BE2C (cell line): ENCODE results near the gene DGKI.

ENCODE experiments used
- DNase-seq: peaks from one replicate; pipeline ENCODE4 v3.0.0-alpha.2; 2020
- H3K27me3 ChIP-seq: fragments of 250-450 bp; sonication (Bioruptor Pico); 2 replicates; pipeline ENCODE4 v1.5.1; 2020; ENCODE audit warnings: mild to moderate bottlenecking
- H3K36me3 ChIP-seq: fragments of 250-450 bp; sonication (Bioruptor Pico); 2 replicates; pipeline ENCODE4 v1.5.1; 2020; ENCODE audit warnings: mild to moderate bottlenecking
- H3K4me1 ChIP-seq: fragments of 250-450 bp; sonication (Bioruptor Pico); 2 replicates; pipeline ENCODE4 v1.5.1; 2020
- H3K4me3 ChIP-seq: 2 replicates; pipeline ENCODE4 v1.5.1; 2011; ENCODE audit warnings: low read depth, low read length
- H3K9me3 ChIP-seq: fragments of 250-450 bp; sonication (Bioruptor Pico); 2 replicates; pipeline ENCODE4 v1.5.1; 2020
- CTCF ChIP-seq: IDR thresholded peaks from 2 replicates; pipeline ENCODE4 v1.5.1; 2012; ENCODE audit warnings: mild to moderate bottlenecking, low read depth, low read length

Gene DGKI

GRCh38 chr7:137869260-137869659 is 22.5 kb upstream of the DGKI start:
- no peak for TF ChIP-seq CTCF
- H3K9me3 ChIP-seq, result no peaks in the 10 kb centered on the region
- H3K27me3 ChIP-seq, result no peaks in the 10 kb centered on the region
- no peaks in the 10 kb centered on the region for H3K36me3 ChIP-seq
- H3K4me3 ChIP-seq, result no peak overlapping the region
- DNase-seq, result no peak
- no peaks in the 10 kb centered on the region for H3K4me1 ChIP-seq

GRCh38 chr7:137867289-137867688 is 20.5 kb upstream of the DGKI start:
- H3K27me3 ChIP-seq, result no peaks in the 10 kb centered on the region
- H3K4me3 ChIP-seq, result no peak overlapping the region
- no peak for DNase-seq
- TF ChIP-seq CTCF, result no peak
- H3K4me1 ChIP-seq, result no peaks in the 10 kb centered on the region
- no peaks in the 10 kb centered on the region for H3K9me3 ChIP-seq
- no peaks in the 10 kb centered on the region for H3K36me3 ChIP-seq

GRCh38 chr7:137865764-137866163 is 19.0 kb upstream of the DGKI start:
- TF ChIP-seq CTCF, result no peak
- Histone ChIP-seq H3K4me3 (no peak overlapping the region), H3K9me3 (no peaks in the 10 kb centered on the region), H3K36me3 (no peaks in the 10 kb centered on the region), H3K4me1 (no peaks in the 10 kb centered on the region), H3K27me3 (no peaks in the 10 kb centered on the region)
- no peak for DNase-seq

GRCh38 chr7:137862964-137863363 is 16.2 kb upstream of the DGKI start:
- Histone ChIP-seq H3K4me3 (no peak overlapping the region), H3K27me3 (no peaks in the 10 kb centered on the region), H3K4me1 (no peaks in the 10 kb centered on the region), H3K36me3 (no peaks in the 10 kb centered on the region), H3K9me3 (no peaks in the 10 kb centered on the region)
- no peak for TF ChIP-seq CTCF
- no peak for DNase-seq

GRCh38 chr7:137862358-137862757 is 15.6 kb upstream of the DGKI start:
- H3K4me1 ChIP-seq, result no peaks in the 10 kb centered on the region
- no peak overlapping the region for H3K4me3 ChIP-seq
- TF ChIP-seq CTCF, result no peak
- no peaks in the 10 kb centered on the region for H3K36me3 ChIP-seq
- no peaks in the 10 kb centered on the region for H3K9me3 ChIP-seq
- no peaks in the 10 kb centered on the region for H3K27me3 ChIP-seq
- DNase-seq, result no peak

- DNase-seq, result no peak
- Histone ChIP-seq H3K9me3 (no peaks in the 10 kb centered on the region), H3K27me3 (no peaks in the 10 kb centered on the region), H3K4me1 (no peaks in the 10 kb centered on the region), H3K4me3 (no peak overlapping the region), H3K36me3 (no peaks in the 10 kb centered on the region)
- no peak for TF ChIP-seq CTCF
Measured at GRCh38 chr7:137860542-137860941, 13.8 kb upstream of the DGKI start.
